HG03108 (cell line): ENCODE measurements around the gene BAIAP2L1.

Experiments
- ATAC-seq: cut with Tn5 transposase; IDR thresholded peaks from one replicate; pipeline ENCODE4 v1.9.1; 2021; ENCODE audit warnings: moderate library complexity; ENCODE audit not compliant: unreplicated experiment

The BAIAP2L1 gene

DNA sequence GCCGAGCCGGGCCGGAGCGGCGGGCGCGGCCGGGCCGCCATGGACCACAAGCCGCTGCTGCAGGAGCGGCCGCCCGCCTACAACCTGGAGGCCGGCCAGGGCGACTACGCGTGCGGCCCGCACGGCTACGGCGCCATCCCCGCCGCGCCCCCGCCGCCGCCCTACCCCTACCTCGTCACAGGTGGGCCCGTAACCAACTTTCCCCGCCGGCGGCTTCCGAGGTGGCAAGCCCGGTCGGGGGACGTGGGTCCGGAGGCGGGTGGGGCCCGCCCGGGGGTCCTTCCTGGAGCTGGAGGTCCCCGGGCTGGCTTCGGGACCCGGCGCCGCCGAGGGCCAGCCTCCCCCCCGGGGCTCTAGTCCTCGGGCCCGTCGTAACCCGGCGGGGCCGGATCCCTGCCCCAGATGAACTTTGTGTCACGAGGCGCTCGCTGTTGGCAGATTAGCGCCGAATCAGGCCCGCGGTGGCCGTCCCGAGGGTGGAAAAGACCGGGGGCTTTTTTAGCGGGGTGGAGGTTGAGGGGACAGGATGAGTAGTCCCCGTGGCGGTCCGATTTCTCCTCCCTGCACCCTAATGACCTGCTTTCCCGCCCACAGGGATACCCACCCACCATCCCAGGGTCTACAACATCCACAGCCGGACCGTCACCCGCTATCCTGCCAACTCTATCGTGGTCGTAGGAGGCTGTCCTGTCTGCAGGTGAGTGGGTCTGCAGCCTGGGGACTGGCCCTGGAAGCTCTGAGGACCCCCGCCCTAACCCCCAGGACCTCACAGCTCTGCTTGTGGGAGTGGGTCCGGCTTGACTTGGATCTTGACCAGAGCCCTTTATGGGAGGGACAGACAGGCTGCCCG lies 118.9 kb downstream of the BAIAP2L1 start:
- peak; percentile 6 for ATAC-seq

DNA sequence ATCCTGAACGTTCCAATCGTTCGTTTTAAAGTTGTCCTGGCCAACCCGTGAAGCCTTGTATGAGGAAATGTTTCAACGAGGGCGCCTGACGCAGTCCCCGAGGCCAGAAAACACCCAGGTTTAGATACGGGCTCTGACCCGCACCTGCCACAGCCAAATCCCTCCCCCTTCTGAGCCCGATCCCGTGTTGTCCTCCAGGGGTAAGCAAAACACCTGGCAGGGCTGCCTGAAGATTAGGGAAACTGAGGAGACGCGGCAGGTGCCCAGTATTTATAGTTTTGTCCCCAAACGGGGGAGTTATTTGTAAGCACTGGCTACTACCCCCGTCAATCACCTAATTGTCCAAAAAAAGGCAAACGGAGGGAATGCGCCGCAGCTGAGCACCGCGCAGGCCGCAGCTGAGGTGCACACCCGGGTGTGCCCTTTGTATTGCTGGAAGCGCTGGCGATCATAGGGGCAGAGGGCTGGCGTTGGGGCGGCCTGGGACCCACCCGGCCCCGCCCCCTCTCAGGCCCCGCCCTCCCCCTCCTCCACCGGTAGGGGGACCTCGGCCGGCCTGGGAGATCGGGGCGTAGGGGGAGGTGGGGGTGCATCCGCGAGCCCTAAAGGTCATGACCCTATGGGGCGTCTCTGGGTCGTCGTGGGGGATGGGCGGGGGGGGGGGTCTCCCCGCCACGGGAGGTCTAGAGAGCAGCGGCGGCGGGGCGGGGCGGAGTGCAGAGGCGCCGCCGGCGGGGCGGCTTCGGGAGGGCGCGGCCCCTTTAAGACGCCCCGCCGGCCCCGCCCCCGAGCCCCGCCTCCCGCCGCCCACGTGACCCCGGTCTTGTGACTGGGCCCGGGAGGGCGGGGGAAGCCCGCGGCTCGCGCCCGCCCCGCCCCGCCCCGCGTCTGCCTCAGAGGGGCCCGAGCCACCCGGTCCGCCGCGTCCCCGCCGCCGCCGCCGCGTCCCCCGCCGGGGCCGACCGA lies 119.8 kb downstream of the BAIAP2L1 start, which contains the start of gene BRI3:
Gene BRI3 (plus strand): TSS at position 896 of the 966 bp plus-strand sequence. CDS start 110 bp downstream, outside the sequence.
- peak; percentile 74 for ATAC-seq

DNA sequence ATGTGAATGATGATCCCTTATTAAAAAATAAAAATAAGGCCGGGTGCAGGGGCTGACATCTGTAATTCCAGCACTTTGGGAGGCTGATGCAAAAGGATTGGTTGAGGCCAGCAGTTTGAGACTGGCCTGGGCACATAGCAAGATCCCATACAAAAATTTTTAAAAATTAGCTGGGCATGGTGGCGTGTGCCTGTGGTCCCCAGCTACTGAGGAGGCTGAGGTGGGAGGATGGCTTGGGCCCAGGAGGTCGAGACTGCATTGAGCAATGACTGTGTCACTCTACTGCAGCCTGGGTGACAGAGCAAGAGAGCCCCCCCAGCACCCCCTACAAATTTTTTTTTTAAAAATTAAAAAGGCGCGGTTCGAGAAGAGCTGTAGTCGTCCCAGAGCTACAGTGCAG lies 120.6 kb downstream of the BAIAP2L1 start:
- ATAC-seq, result no peak

DNA sequence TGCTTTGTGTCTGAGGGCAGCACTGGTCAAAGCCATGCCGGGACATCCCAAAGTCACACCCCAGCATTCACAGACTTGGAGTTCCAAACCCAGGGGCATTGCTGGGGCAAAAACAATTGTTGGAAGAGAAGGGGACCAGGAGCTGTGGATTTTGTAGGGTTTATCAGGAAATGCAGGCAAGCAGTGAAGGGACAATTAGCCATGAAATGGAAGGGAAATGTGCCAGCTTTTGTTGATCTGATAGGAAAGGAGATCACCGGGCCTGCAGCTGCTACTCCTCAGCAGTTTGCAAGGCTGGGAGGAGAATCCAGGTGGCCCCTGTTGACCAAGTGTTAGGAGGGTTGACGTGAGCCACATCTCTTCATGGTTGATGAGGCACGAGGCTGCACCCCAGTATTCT lies 122.0 kb downstream of the BAIAP2L1 start:
- no peak for ATAC-seq

DNA sequence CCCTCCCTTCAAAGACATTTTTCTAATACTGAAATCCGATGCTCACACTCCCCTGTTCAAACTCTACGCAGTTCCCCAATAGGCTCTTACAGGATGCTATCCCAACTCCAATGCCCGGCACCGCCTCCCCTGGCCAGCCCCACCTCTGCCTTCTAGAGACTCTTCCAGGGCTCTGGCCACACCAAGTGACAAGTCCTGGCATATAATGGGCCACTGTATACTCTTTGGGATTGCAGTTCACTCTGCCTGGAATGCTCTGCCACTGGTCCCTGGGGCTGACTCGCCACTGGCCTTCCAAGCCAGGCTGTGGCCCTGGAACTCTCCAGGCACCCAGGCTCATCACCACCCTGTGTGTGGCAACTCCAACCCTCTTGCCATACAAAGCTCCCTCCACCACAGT lies 122.5 kb downstream of the BAIAP2L1 start:
- no peak for ATAC-seq

DNA sequence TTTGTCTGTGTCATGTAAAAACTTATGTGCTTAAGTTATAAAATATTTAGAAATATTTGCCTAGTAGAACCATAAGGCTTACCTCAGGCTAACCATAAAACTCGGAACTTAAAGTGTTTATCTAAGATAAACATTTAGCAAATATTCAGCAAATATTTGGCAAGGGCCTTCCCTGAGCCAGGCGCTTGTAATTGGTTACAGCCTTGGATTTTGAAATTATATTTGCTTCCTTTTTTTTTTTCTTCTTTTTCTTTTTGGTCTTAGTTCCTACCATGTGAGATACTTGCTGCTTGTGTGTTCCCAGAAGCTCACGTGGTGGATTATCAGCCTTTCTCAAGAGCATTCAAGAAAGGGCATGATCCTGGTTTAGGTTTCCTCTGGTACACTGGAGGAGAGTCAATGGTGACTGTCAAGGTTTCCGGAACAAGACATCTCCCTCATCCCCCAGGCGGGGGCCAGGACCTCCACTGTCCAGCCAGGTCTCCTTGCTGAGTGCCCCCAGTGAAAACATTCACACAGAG lies 124.6 kb downstream of the BAIAP2L1 start:
- no peak for ATAC-seq

DNA sequence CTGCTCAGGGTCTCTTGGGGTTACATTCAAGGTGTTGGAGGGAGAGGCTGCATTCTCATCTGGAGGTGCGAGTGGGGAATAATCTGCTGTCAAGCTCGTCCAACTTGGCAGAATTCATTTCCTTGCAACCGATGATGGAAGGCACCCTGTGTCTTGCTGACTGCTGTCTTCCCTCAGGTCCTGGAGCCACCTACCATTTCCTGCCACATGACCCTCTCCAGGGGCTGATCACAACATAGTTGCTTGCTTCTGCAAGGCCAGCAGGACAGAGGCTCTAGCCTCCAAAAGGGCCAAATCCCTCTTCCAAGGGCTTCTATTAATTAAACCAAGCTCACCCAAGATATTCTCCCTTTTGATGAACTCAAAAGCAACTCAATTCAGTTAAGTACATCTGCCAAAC lies 133.6 kb downstream of the BAIAP2L1 start:
- no peak for ATAC-seq

DNA sequence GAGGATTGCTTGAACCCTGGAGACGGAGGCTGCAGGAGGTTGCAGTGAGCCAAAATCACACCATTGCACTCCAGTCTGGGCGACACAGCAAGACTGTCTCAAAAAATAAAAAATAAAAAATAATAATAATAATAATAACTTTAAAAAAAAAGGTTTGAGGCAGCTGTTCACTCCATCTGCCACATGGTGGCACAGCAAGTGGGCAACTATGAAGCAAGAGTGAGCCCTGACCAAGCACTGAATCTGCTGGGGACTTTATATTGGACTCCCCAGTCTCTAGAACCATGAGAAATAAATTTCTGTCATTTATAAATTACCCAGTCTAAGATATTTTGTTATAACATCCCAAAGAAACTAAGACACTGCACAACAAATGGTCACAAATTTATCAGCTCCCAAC lies 134.1 kb downstream of the BAIAP2L1 start:
- no peak for ATAC-seq

DNA sequence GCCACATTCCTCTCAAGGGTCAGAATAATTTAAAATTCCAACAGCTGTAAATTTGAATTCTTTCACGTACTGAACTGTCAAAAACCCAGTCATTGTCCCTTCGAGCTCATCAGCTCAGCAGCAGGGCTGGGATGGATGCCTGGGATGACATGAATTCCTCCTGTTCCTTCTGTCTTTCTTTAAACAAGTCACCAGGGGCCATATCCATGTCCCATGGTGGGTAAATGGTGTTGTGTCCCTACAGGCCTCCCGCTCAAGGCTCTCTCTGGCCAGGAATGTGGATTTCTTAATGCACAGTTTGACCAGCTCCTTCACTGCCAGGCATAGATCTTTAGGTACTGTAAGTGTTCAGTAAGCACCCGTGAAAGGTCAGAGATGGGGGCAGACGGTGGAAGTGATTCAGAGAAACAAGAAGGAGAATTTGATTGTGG lies 135.0 kb downstream of the BAIAP2L1 start:
- ATAC-seq, result no peak

DNA sequence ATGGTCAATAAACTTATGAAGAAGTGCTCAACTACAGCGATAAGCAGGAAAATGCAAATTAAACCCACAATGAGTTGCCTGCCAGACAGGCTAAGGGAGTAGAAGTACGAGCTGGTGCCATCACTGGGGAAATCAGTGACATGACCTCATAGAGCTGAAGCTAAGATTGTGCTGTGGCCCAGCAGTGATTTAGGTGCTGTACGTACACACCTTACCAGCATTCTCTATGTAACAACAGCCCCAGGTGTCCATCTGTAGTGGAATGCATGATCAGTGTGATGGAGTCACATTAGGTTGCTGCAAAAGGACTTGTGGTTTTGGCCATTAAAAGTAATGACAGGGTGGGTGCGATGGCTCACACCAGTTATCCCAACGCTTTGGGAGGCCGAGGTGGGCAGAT lies 143.2 kb downstream of the BAIAP2L1 start:
- no peak for ATAC-seq

DNA sequence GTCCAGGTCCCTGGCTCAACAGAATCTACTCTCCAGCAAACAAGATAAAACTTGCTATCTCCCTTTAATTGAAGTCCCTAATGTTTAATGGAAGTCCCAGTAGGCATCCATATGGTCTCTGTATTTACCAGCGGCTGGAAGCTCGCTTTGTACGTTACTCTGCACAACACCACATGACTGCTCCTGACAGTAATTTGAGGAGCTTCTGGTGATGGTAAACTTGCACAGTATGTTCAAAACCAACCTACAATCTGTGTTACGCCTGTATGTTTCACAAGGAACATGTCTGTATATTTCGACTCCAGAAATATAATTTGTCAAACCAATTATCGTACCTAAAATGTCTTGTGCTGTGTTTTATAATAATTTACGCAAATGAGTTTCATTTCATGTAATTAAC lies 144.5 kb downstream of the BAIAP2L1 start:
- ATAC-seq, result no peak

DNA sequence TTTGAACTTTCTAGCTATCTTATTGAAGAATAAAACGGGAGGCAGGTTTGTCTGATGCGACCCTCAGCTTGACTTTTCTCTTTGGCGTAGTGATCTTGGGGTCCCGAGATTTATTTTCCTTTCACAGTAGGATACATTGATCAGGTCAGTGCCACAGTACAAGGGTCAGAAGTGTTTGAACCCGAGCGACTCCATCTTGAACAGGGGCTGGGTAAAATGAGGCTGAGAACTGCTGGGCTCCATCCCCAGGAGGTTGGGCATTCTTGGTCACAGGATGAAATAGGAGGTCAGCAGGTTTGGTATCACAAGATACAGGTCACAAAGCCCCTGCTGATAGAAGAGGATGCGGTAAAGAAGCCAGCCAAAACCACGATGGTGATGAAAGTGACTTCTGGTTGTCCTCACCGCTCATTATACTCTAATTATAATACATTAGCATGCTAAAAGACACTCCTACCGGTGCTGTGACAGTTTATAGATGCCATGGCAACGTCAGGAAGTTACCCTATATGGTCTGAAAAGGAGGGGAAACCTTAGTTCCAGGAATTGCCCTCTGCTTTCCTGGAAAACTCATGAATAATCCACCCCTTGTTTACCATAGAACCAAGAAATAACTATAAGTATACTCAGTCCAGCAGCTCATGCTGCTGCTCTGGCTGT lies 145.8 kb downstream of the BAIAP2L1 start:
- ATAC-seq, result no peak

DNA sequence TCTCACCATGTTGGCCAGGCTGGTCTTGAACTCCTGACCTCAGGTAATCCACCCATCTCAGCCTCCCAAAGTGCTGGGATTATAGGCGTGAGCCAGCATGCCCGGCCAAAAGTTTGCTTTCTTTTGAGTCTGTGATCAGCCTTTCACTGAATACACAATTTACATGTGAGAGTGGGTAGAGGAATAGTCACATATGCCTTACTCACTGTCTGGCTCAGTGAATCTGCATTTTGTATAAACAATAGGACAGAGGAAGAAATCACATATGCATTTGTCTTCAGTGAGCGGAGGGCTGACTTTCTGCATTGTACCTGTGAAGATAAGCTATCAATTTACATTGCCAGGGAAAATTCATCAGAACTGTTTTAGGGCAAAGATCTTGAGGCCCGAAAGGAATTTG lies 146.4 kb downstream of the BAIAP2L1 start:
- ATAC-seq, result no peak

DNA sequence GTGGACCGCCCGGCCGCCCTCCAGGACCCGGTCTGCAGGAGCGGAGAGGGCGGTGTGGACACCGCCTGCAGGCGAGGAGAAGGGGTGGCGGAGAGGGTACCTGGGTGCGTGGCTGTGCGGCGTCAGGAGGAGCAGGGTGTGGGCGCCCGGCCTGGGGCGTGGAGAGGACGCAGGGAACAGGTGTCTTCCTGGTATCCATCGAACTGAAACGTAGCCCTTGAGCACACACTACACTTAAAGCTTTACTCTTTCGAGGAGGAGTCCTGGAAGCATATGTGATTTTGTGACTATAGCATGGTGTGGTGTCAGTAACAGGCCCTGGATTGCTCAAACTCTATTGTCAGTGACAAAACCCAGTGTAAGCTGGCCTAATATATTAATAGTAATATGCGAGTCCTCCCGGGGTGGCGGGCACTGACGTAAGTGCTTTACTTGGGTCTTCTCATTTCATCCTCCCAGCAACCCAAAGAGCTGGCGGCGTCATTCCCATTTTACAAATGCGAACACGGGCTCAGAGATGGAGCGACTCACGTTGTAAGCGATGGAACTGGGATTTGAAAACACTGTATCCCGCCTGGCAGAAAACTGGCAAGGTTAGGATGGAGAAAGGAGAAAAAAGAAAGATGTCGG lies 148.3 kb downstream of the BAIAP2L1 start:
- ATAC-seq, result no peak

DNA sequence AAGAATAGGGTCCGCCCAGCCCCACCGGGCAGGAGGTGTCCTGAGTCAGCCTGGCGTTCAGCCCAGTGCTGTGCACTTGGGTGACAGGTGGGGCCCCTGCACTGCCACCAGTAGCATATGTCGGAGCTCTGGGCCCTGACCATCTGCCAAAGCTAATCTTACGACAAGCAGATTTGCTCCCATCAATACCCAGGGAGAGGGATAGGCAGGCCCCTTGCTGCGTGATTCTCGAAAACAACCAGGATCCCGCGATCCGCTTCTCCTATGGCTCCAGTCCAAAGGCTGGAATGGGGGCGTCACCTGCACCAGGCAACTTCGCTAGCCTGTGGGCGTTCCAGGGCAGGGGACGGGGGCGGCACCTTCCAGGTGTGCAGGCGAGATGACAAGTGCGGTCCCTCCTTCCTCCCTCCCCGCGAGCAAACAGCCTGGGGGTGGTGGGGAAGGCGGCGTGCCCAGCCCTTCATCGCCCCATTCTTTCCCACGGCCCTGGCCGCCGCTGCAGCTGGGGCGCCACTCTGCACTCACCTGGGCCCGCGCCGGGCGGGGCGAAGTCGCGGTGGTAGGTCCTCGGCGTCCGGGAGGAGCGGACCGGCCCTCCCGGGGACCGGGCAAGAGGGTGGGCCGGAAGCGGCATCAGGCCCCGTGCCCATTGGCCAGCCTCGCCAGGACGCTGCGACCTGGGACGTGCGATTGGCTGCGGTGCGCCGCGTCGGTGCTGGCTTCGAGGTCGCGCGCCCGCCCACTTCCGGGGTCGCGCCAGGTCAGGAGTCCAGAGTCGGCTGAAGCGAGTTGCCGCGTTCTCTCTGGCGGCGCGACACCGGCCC lies 149.1 kb downstream of the BAIAP2L1 start, which contains the start of gene TECPR1:
Gene TECPR1 (minus strand): TSS at position 632 of the 824 bp plus-strand sequence. CDS start 6,086 bp downstream, outside the sequence.
- peak; percentile 97 for ATAC-seq

DNA sequence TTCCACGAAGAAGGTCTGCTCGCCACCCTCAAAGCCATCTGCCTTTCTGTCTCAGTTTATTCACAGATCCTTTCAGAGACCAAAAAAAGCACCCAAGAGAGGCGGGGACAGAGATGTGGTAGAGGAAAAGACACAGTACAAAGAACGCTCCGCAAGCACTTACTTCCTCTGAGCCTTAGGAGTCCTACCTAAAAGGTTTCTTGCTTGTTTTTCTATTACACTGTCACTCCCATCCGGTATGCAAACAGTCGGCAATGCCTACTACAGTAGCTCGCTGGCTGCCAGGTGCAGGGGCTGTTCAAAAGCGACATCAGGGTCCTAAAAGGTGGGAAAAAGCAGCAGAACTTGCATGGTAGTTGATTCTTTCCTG lies 149.7 kb downstream of the BAIAP2L1 start:
- peak; percentile 13 for ATAC-seq

DNA sequence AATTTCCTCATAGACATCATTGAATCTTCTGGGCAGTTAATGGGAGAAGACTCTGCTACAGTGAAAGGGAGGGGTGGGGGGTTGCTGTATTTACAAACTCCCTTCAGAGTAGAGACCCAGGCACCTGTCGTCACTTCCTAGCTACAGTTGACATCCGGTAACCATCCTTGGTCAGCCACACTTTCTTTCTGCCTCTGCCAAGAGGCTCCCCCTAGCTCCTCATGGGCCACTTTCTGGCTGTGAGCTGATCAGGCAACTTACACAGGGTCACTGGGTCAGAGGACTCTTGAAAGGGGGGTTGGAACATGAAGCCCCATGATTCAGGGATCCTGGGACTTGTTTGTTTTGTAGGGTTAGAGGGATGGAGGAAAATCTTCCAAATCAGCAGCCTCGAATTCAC lies 150.1 kb downstream of the BAIAP2L1 start:
- ATAC-seq, result no peak

DNA sequence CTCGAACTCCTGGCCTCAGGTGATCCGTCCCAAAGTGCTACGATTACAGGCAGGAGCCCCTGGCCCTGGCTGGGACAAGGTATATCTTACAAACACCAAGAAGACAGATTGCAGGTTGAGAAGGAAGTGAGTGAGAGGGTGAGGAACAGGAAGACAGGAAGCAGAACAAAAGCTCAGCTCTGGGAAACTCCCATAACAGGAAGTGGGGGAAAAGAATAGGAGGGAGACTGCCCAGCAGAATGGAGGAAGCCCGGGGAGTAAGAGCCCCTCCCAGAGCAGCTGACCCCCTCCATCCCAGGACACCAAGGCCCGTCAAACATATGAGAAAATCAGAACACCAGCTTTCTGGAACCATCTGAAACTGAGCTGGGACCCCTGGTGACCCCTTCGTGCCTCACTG lies 151.8 kb downstream of the BAIAP2L1 start:
- no peak for ATAC-seq

DNA sequence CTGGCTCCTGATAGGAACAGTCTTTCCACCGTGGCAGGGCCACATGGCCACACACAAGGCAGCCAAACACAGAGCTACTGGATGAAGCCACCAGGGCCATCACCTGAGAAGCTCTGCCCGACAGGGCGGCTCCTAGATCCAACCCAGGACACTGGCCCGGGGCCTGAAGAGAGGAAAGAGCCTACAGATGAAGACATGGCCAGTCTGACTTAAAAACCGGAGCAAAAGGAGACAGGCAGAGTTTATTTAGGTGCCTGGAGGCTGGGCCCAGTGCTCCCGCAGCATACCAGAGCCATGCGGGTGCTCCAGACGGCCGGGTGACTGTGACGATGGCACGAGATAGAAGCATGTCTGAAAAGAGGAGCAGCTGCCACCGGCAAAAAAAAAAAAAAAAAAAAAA lies 152.7 kb downstream of the BAIAP2L1 start:
- ATAC-seq, result no peak
